ENCODE results near the gene PRTFDC1.

DNA sequence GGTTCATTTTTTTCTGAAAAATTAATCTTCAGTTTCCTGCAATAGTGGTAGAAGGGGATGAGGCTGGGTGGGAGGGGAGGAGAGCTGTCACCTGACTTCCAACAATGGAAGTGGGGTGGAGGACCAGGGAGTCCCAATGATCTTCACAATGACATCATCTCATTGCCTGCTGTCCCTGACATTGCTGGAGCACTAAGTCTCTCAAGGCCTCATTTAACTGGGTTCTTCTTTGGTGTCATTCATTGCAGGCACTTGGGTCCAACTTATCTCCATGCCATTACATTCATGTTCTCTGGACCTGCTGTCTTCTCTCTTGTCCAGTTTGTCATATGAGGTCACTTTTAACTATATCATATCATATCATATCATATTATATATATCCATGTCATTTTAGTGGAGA is 34.4 kb downstream of the PRTFDC1 start:
- TF ChIP-seq CTCF (optimal IDR thresholded peaks at IDR 0.05 in 1 of 3, IDR thresholded peaks at IDR 0.05 in 1 of 3, conservative IDR thresholded peaks at IDR 0.05 in 1 of 3; ENCODE audit: extremely low read depth in 1 of 3, insufficient read depth in 2 of 3, low read length in 3 of 3) (no peak), EZH2 (IDR thresholded peaks at IDR 0.05; ENCODE audit: low read length) (no peak)
